Measurements from ENCODE around the gene TMIGD1.
"Not testable (repeated sequence)": the region's sequence is repeated elsewhere in the genome, so short reads cannot be mapped to it uniquely, and the experiment has no call there.

The TMIGD1 gene

GRCh38 chr17:30347488-30347887 lies 13.6 kb upstream of the TMIGD1 start:
- TF ChIP-seq, protein P1, sequence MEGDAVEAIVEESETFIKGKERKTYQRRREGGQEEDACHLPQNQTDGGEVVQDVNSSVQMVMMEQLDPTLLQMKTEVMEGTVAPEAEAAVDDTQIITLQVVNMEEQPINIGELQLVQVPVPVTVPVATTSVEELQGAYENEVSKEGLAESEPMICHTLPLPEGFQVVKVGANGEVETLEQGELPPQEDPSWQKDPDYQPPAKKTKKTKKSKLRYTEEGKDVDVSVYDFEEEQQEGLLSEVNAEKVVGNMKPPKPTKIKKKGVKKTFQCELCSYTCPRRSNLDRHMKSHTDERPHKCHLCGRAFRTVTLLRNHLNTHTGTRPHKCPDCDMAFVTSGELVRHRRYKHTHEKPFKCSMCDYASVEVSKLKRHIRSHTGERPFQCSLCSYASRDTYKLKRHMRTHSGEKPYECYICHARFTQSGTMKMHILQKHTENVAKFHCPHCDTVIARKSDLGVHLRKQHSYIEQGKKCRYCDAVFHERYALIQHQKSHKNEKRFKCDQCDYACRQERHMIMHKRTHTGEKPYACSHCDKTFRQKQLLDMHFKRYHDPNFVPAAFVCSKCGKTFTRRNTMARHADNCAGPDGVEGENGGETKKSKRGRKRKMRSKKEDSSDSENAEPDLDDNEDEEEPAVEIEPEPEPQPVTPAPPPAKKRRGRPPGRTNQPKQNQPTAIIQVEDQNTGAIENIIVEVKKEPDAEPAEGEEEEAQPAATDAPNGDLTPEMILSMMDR (conservative IDR thresholded peaks at IDR 0.05; ENCODE audit: low read depth, low read length) = no peak
- H3K4me3 ChIP-seq (ENCODE audit: low read length) = no peak overlapping the region
- no peak for DNase-seq (ENCODE audit: low read depth)

DNA sequence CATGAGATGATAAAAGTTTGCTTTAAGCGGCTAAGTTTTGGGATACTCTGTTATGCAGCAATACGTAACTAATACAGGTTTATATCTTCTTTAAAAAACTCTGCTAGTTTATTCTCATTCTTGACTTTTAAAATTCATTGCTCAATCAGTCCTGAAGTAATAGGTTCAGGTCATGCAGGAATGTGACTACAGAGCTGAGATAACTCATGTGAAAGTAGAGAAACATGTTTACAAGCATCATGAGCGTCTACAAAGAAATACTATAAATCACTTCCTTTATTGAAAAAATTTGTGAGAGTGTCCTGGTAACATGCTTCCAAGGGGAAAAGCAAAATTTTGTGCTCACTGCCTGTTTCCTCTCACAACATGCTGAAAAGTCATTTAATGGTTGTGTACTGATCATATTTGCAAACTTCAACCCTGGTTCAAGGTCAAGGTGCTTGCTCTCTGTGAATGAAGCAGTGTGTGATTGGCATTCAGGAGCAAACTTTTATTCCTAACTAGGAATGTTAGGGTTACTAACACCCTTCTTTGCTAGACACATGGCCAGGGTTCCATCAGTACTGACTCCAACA lies 12.5 kb upstream of the TMIGD1 start:
- H3K4me3 ChIP-seq (ENCODE audit: low read length) = no peak overlapping the region
- DNase-seq (ENCODE audit: low read depth) = no peak
- TF ChIP-seq, protein P1 (conservative IDR thresholded peaks at IDR 0.05; ENCODE audit: low read depth, low read length) = no peak

- TF ChIP-seq, protein P1 (conservative IDR thresholded peaks at IDR 0.05; ENCODE audit: low read depth, low read length) = no peak
- no peak for DNase-seq (ENCODE audit: low read depth)
- no peak overlapping the region for H3K4me3 ChIP-seq (ENCODE audit: low read length)
Measured at GRCh38 chr17:30345527-30346075, 11.7 kb upstream of the TMIGD1 start.

DNA sequence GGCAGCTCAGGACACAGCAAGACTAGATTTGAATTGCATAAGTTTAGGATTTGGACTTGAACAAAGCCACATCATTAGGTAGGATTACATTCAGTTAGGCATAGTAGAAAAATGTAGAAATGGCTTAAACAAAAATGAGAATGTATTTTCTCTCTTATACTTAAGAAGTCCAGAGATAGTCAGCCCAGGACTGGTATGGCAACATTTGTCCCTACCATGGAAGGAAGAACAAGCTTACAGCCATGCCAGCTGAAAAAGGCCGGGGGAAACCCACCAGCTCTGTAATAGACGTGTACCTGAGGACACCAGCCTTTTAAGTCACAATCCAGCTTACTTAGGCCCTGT lies 11.2 kb upstream of the TMIGD1 start:
- no peak for DNase-seq (ENCODE audit: low read depth)
- H3K4me3 ChIP-seq (ENCODE audit: low read length) = no peak overlapping the region
- TF ChIP-seq, protein P1 (conservative IDR thresholded peaks at IDR 0.05; ENCODE audit: low read depth, low read length) = no peak

- TF ChIP-seq, protein P1 (conservative IDR thresholded peaks at IDR 0.05; ENCODE audit: low read depth, low read length) = no peak
- DNase-seq (ENCODE audit: low read depth) = no peak
- H3K4me3 ChIP-seq (ENCODE audit: low read length) = no peak overlapping the region
Measured at GRCh38 chr17:30344283-30345088, 10.6 kb upstream of the TMIGD1 start.

DNA sequence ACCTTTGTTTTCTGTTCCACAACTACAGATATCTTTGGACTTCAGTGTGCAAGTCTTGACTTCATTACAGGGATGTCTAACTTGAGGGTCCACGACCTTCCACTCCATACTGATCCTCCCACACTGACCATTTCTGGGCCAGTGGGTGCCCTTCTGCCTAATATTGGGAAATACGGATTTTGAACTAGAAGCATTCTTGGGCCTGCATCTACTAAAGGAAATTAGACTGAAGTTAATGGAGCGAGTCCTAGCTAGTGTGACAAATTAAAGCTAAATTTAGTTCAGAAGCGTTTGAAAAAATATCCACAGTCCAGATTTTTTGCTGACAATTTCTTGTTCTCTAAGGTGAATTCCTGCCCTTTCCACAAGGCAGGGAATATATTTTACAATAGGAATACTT lies 9.9 kb upstream of the TMIGD1 start:
- no peak overlapping the region for H3K4me3 ChIP-seq (ENCODE audit: low read length)
- DNase-seq (ENCODE audit: low read depth) = no peak
- TF ChIP-seq, protein P1 (conservative IDR thresholded peaks at IDR 0.05; ENCODE audit: low read depth, low read length) = no peak

DNA sequence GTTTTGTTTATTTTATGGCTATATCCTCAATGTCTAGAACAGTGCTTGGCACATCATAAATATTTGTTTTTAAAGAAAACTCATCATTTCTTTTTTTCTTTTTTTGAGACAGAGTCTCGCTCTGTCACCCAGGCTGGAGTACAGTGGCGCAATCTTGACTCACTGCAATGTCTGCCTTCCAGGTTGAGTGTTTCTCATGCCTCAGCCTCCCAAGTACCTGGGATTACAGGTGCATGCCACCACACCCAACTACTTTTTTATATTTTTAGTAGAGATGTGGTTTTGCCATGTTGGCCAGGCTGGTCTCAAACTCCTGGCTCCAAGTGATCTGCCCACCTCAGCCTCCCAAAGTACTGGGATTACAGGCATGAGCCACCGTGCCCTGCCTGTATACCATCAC lies 9.4 kb upstream of the TMIGD1 start:
- not testable (repeated sequence) for DNase-seq (ENCODE audit: low read depth); H3K4me3 ChIP-seq (ENCODE audit: low read length)

Data from retinal pigment epithelial cell (primary cell).